Activated CD4-positive, alpha-beta memory T cell treated with anti-CD3 and anti-CD28 coated beads for 36 hours (primary cell): ENCODE measurements around the gene TMED10. TPM values are rescaled to one million over a fixed set of nuclear protein-coding genes. Genes with fewer than 3 reads are reported as not detected.

Experiments used
- CTCF ChIA-PET: fragments of 350-600 bp; sonication (Branson Sonifier 250); formaldehyde crosslinking; loops from one replicate; lab custom pipeline; 2021; ENCODE audit warnings: antibody characterized with exemption, inconsistent platforms; lab: Charles Lee
- POLR2A ChIA-PET: fragments of 350-600 bp; sonication (Branson Sonifier 250); formaldehyde crosslinking; loops from one replicate; lab custom pipeline; 2021; ENCODE audit warnings: antibody characterized with exemption; lab: Charles Lee
- DNase-seq: peaks from one replicate; pipeline ENCODE4 v3.0.0-alpha.2; 2020
- H3K27ac Mint-ChIP-seq: one replicate; pipeline ENCODE4 v1.8.0; 2021; ENCODE audit warnings: mixed read lengths
- H3K27me3 Mint-ChIP-seq: one replicate; pipeline ENCODE4 v1.8.0; 2021; ENCODE audit warnings: mixed read lengths
- H3K36me3 Mint-ChIP-seq: one replicate; pipeline ENCODE4 v1.8.0; 2021; ENCODE audit warnings: mixed read lengths
- H3K4me1 Mint-ChIP-seq: one replicate; pipeline ENCODE4 v1.8.0; 2021; ENCODE audit warnings: low read depth, mixed read lengths
- H3K4me3 Mint-ChIP-seq: one replicate; pipeline ENCODE4 v1.8.0; 2021; ENCODE audit warnings: mild to moderate bottlenecking, mixed read lengths
- H3K9me3 Mint-ChIP-seq: one replicate; pipeline ENCODE4 v1.8.0; 2021; ENCODE audit warnings: mixed read lengths
- intact Hi-C: fragments of 100-400 bp; cut with micrococcal nuclease; formaldehyde crosslinking; loops from one replicate; pipeline ENCODE4 v1.15.1; 2023
- total RNA-seq, 2 experiments: library from RNA; stranded (reverse); gene quantifications; one replicate each; pipeline ENCODE4 v1.2.3, GENCODE V29; 2021

Gene TMED10
- total RNA-seq, 2 experiments from 2014 or later: 189 to 201 TPM

GRCh38 chr14:75094896-75095295, 81.5 kb downstream of the TMED10 start:
- Mint-ChIP-seq H3K4me1 (no peaks in the 10 kb centered on the region), H3K9me3 (no peaks in the 10 kb centered on the region), H3K36me3 (peaks cover 31% of the 10 kb centered on the region), H3K27ac (no peak overlapping the region), H3K4me3 (no peak overlapping the region), H3K27me3 (no peaks in the 10 kb centered on the region)
- intact Hi-C loops: no loop called here
- ChIA-PET CTCF (interaction anchor here (1.4 kb wide), 1 partner anchor 189 kb away, joined by 4 read pairs; no protein-coding TSS in a partner anchor), POLR2A (no interaction called here)
- DNase-seq: no peak

DNA sequence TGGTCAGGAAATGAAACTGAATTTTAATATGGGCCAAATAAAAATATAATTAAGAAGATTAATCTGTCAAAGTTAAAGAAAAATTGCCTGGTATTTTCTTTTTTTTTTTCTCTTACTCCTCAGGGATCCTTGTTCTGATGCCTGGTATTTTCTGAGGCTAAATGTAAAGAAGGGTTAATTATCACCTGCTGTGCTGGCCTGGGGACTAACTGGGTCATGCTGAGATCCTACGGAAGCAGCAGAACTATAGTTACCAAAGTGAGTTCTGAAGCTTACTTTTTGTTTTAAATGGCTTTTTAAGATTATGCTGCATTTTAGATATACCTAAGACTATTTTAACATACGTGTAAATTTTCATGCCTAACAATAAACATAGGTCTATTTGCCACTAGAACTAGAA, 83.7 kb downstream of the TMED10 start:
- POLR2A ChIA-PET: no interaction called here
- no peaks in the 10 kb centered on the region for H3K4me1 Mint-ChIP-seq
- no peaks in the 10 kb centered on the region for H3K27me3 Mint-ChIP-seq
- CTCF ChIA-PET: interaction anchor here (0.7 to 2.9 kb wide), 2 partner anchors 64 to 147 kb away, joined by 3 to 16 read pairs; no protein-coding TSS in a partner anchor
- H3K27ac Mint-ChIP-seq: no peak overlapping the region
- no peaks in the 10 kb centered on the region for H3K9me3 Mint-ChIP-seq
- intact Hi-C loops: no loop called here
- no peak overlapping the region for H3K4me3 Mint-ChIP-seq
- DNase-seq: no peak
- H3K36me3 Mint-ChIP-seq: peaks cover 16% of the 10 kb centered on the region

DNA sequence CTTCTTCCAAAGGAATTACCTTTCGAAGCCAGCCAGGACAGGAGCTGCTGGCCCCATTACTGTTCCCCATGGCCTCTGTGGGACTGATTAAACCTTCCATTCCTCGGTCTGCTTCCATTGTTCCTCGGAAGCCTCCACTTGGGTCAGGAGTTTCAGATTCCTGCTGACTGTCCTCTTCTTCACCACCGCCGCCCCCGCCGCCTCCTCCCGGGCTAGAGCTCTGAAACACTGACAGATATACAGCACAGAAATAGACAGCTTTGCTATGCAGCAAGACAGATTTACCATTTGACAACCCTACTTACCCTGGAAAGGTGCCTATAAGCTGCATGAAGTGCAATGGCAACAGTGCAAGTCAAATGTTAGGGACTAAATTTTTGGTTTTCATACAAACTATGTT, 85.2 kb downstream of the TMED10 start:
- H3K4me3 Mint-ChIP-seq: no peak overlapping the region
- peaks cover 17% of the 10 kb centered on the region for H3K36me3 Mint-ChIP-seq

DNA sequence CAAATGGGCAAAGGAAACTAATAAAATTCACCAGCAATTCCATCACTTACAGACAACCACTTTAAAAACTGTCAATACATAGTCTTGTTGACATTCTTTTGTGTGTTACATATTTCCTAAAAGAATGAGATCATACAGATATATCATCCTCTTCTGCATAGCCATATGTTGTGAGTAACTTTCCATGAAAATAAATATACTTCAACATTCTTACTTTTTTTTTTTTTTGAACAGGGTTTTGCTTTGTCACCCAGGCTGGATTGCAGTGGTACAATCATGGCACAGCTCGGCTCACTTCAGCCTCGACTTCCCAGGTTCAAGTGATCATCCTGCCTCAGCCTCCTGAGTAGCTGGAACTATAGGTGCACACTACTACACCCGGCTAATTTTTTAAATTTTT, 86.1 kb downstream of the TMED10 start:
- no peaks in the 10 kb centered on the region for H3K27me3 Mint-ChIP-seq
- no peak overlapping the region for H3K27ac Mint-ChIP-seq
- no peak for DNase-seq
- H3K36me3 Mint-ChIP-seq: peaks cover 16% of the 10 kb centered on the region
- ChIA-PET CTCF (interaction anchor here (1.4 to 4.2 kb wide), 4 partner anchors 42 to 230 kb away, joined by 5 to 25 read pairs (median 11); no protein-coding TSS in a partner anchor), POLR2A (no interaction called here)
- H3K9me3 Mint-ChIP-seq: no peaks in the 10 kb centered on the region
- intact Hi-C loops: no loop called here
- no peaks in the 10 kb centered on the region for H3K4me1 Mint-ChIP-seq
- H3K4me3 Mint-ChIP-seq: no peak overlapping the region

More for the DNA sequence above, 85.2 kb downstream of the TMED10 start:
- intact Hi-C loops: no loop called here
- CTCF ChIA-PET: interaction anchor here (1.8 to 4.2 kb wide), 3 partner anchors 146 to 231 kb away, joined by 5 to 25 read pairs (median 16); no protein-coding TSS in a partner anchor
- POLR2A ChIA-PET: no interaction called here
- H3K27me3 Mint-ChIP-seq: no peaks in the 10 kb centered on the region
- H3K27ac Mint-ChIP-seq: no peak overlapping the region
- no peak for DNase-seq
- no peaks in the 10 kb centered on the region for H3K9me3 Mint-ChIP-seq
- no peaks in the 10 kb centered on the region for H3K4me1 Mint-ChIP-seq

GRCh38 chr14:75088566-75089373, 87.6 kb downstream of the TMED10 start:
- no peaks in the 10 kb centered on the region for H3K27me3 Mint-ChIP-seq
- no peaks in the 10 kb centered on the region for H3K9me3 Mint-ChIP-seq
- no peak overlapping the region for H3K27ac Mint-ChIP-seq
- ChIA-PET CTCF (interaction anchor here (0.6 to 7.3 kb wide), 52 partner anchors 10 to 1605 kb away, joined by 3 to 71 read pairs (median 4); partner anchors contain the start of genes ACYP1, DLST, RPS6KL1 and ZC2HC1C), POLR2A (no interaction called here)
- no peak overlapping the region for H3K4me3 Mint-ChIP-seq
- H3K36me3 Mint-ChIP-seq: peaks cover 16% of the 10 kb centered on the region
- DNase-seq: peak; percentile 23
- intact Hi-C loops: loop anchor here (1.0 kb wide), 2 partner anchors 143 to 227 kb away; no protein-coding TSS in a partner anchor
- no peaks in the 10 kb centered on the region for H3K4me1 Mint-ChIP-seq

DNA sequence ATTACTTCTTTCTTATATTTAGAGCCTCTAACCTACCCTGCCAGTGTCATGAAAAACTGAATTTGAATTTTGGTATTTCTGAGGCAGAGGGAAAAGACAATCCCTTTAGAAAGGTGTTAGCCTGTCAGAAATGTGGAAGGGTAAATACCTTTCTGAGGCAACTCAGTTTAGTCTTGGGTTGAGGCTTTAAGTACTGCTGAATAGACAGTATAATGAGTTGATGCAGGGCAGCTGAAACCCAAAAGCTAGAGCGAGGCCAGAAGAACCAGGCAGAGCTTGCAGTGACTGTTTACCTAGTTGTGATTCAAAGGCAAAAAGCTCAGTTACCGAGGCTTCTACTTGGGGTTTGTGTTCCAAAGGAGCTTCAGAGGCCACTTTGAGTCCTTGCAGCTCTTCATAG, 88.3 kb downstream of the TMED10 start:
- CTCF ChIA-PET: interaction anchor here (0.6 to 7.3 kb wide), 49 partner anchors 10 to 1605 kb away, joined by 3 to 71 read pairs (median 4); partner anchors contain the start of genes ACYP1, DLST, RPS6KL1 and ZC2HC1C
- H3K27me3 Mint-ChIP-seq: no peaks in the 10 kb centered on the region
- peaks cover 18% of the 10 kb centered on the region for H3K36me3 Mint-ChIP-seq
- intact Hi-C loops: loop anchor here (1.0 kb wide), 2 partner anchors 143 to 227 kb away; no protein-coding TSS in a partner anchor
- no peak overlapping the region for H3K27ac Mint-ChIP-seq
- H3K4me3 Mint-ChIP-seq: no peak overlapping the region
- DNase-seq: no peak
- H3K9me3 Mint-ChIP-seq: no peaks in the 10 kb centered on the region
- H3K4me1 Mint-ChIP-seq: no peaks in the 10 kb centered on the region
- POLR2A ChIA-PET: no interaction called here

- intact Hi-C loops: no loop called here
- POLR2A ChIA-PET: no interaction called here
- Mint-ChIP-seq H3K27ac (no peak overlapping the region), H3K36me3 (peaks cover 23% of the 10 kb centered on the region), H3K4me3 (no peak overlapping the region), H3K9me3 (no peaks in the 10 kb centered on the region), H3K4me1 (no peaks in the 10 kb centered on the region), H3K27me3 (no peaks in the 10 kb centered on the region)
- CTCF ChIA-PET: interaction anchor here (1.0 to 7.3 kb wide), 2 partner anchors 138 to 223 kb away, joined by 3 to 71 read pairs; no protein-coding TSS in a partner anchor
- DNase-seq: no peak
Measured at GRCh38 chr14:75084513-75084912, 91.9 kb downstream of the TMED10 start.

- Mint-ChIP-seq H3K4me1 (no peaks in the 10 kb centered on the region), H3K9me3 (no peaks in the 10 kb centered on the region), H3K36me3 (peaks cover 23% of the 10 kb centered on the region), H3K27ac (no peak overlapping the region), H3K4me3 (no peak overlapping the region), H3K27me3 (no peaks in the 10 kb centered on the region)
- intact Hi-C loops: no loop called here
- ChIA-PET POLR2A (no interaction called here), CTCF (interaction anchor here (2.0 to 7.3 kb wide), 2 partner anchors 178 to 222 kb away, joined by 6 to 71 read pairs; no protein-coding TSS in a partner anchor)
- no peak for DNase-seq
Measured at GRCh38 chr14:75083271-75083670, 93.1 kb downstream of the TMED10 start.

GRCh38 chr14:75081660-75082229, 94.7 kb downstream of the TMED10 start:
- no peak for DNase-seq
- intact Hi-C loops: no loop called here
- ChIA-PET CTCF (interaction anchor here (2.0 kb wide), 1 partner anchor 176 kb away, joined by 6 read pairs; no protein-coding TSS in a partner anchor), POLR2A (no interaction called here)
- Mint-ChIP-seq H3K4me1 (no peaks in the 10 kb centered on the region), H3K36me3 (peaks cover 20% of the 10 kb centered on the region), H3K4me3 (no peak overlapping the region), H3K27me3 (no peaks in the 10 kb centered on the region), H3K27ac (no peak overlapping the region), H3K9me3 (no peaks in the 10 kb centered on the region)

Other genes starting within 250 kb of the TMED10 start
- gene PGF, start 221.0 kb downstream of the TMED10 start, total RNA-seq: under 1 TPM in 1 of 2 experiments, not detected in 1; 0.10 TPM
- gene EIF2B2, start 173.7 kb downstream of the TMED10 start, total RNA-seq: 10 to 100 TPM; 61.9 to 62.6 TPM
- gene MLH3, start 125.1 kb downstream of the TMED10 start, total RNA-seq: 10 to 100 TPM; 19.7 to 21.2 TPM
- gene ACYP1, start 112.6 kb downstream of the TMED10 start, total RNA-seq: 10 to 100 TPM; 41.3 to 45.8 TPM
- 1 to 10 TPM; 1.4 to 2.1 TPM for gene ZC2HC1C, start 107.0 kb downstream of the TMED10 start, total RNA-seq
- gene NEK9, start 49.6 kb downstream of the TMED10 start, total RNA-seq: 10 to 100 TPM; 51.8 to 56.4 TPM
- 10 to 100 TPM; 21.1 to 26.7 TPM for gene FOS, start 102.2 kb upstream of the TMED10 start, total RNA-seq